Tibial nerve (tissue), 4 donors: ENCODE results near the gene ENO1. TPM values are rescaled to one million over a fixed set of nuclear protein-coding genes. Genes with fewer than 3 reads are reported as not detected.
A peak's percentile ranks its signal among the peaks of the same experiment; 100 is the strongest.
"Not testable (repeated sequence)": the region's sequence is repeated elsewhere in the genome, so short reads cannot be mapped to it uniquely, and the experiment has no call there.

Experiments
- DNase-seq, 2 donors: peaks; one replicate each; pipeline ENCODE4 v3.0.0-alpha.2; 2019; ENCODE audit warnings: low spot score in 2 of 2
- H3K27ac ChIP-seq, 4 donors: fragments of 200-600 bp; sonication (generic) in 3 of 4; one replicate each; pipeline ENCODE4 v1.5.1; 2017 to 2019; ENCODE audit warnings: mild to moderate bottlenecking in 1 of 4
- H3K27me3 ChIP-seq, 2 donors: fragments of 200-600 bp; sonication (generic) in 1 of 2; one replicate each; pipeline versions ENCODE4 v1.5.1 to v1.6.0; 2017 to 2019
- H3K36me3 ChIP-seq, 3 donors: fragments of 200-600 bp; sonication (generic); one replicate each; pipeline ENCODE4 v1.5.1; 2018 to 2019
- H3K4me1 ChIP-seq, 4 donors: fragments of 200-600 bp; sonication (generic) in 3 of 4; one replicate each; pipeline ENCODE4 v1.5.1; 2017 to 2019
- H3K4me3 ChIP-seq, 4 donors: fragments of 200-600 bp; sonication (generic) in 3 of 4; one replicate each; pipeline ENCODE4 v1.5.1; 2017 to 2019; ENCODE audit warnings: mild to moderate bottlenecking in 1 of 4, moderate library complexity in 1 of 4
- H3K9me3 ChIP-seq, 4 donors: fragments of 200-600 bp; sonication (generic) in 3 of 4; one replicate each; pipeline ENCODE4 v1.5.1; 2017 to 2019
- CTCF ChIP-seq, 5 experiments: fragments of 200-600 bp in 3 of 5; fragments of 450-650 bp in 2 of 5; sonication (generic) in 3 of 5; IDR thresholded peaks; one replicate each; pipeline ENCODE4 v1.5.1; 2016 to 2019; ENCODE audit warnings: antibody characterized with exemption in 5 of 5, mild to moderate bottlenecking in 3 of 5, moderate library complexity in 2 of 5
- EP300 ChIP-seq, 2 donors: sonication (generic); formaldehyde crosslinking; IDR thresholded peaks; one replicate each; pipeline ENCODE4 v1.6.1; 2017; ENCODE audit warnings: antibody characterized with exemption in 2 of 2, mild to moderate bottlenecking in 1 of 2
- POLR2A ChIP-seq, 2 donors: fragments of 450-650 bp; IDR thresholded peaks; one replicate each; pipeline ENCODE4 v1.6.1; 2017; ENCODE audit warnings: antibody characterized with exemption in 2 of 2, mild to moderate bottlenecking in 2 of 2, moderate library complexity in 2 of 2
- WGBS, 2 donors: methylation state at CpG; one replicate each; pipeline ENCODE4 v1.1.5; 2018; 5-methylcytosine and 5-hydroxymethylcytosine counted together
- total RNA-seq, 4 donors: library from RNA; depleted of rRNA; stranded (reverse); fragments of >200 nt; gene quantifications; one replicate each; pipeline ENCODE4 v1.1.0, GENCODE V29; 2016

The ENO1 gene
- total RNA-seq, 4 donors from 2014 or later = 373 to 741 (median 459) TPM

- TF ChIP-seq POLR2A (IDR thresholded peaks at IDR 0.05) (no peak), EP300 (IDR thresholded peaks at IDR 0.05) (no peak)
- H3K4me1 ChIP-seq = peaks cover 0 to 26% (median 2%) of the 10 kb centered on the region in 4 donors
- H3K9me3 ChIP-seq = no peaks in the 10 kb centered on the region
- no peaks in the 10 kb centered on the region for H3K27me3 ChIP-seq
- 50 to 53% methylated on average over 7 of the region's 7 CpGs for WGBS, 2 donors
- no peaks in the 10 kb centered on the region for H3K36me3 ChIP-seq
- DNase-seq = no peak
- no peak overlapping the region for H3K4me3 ChIP-seq
- H3K27ac ChIP-seq = no peak overlapping the region
These were observed 33.9 kb downstream of the ENO1 start for GRCh38 chr1:8844501-8845006.

- no peak for DNase-seq
- Histone ChIP-seq H3K36me3 (no peaks in the 10 kb centered on the region), H3K27ac (no peak overlapping the region), H3K4me1 (peaks cover 0 to 11% (median 0%) of the 10 kb centered on the region in 4 donors), H3K9me3 (no peaks in the 10 kb centered on the region), H3K4me3 (no peak overlapping the region), H3K27me3 (no peaks in the 10 kb centered on the region)
- TF ChIP-seq EP300 (IDR thresholded peaks at IDR 0.05) = no peak
- no peak for TF ChIP-seq POLR2A (IDR thresholded peaks at IDR 0.05)
- no peak for TF ChIP-seq CTCF (IDR thresholded peaks at IDR 0.05)
- 84 to 87% methylated on average over 3 of the region's 3 CpGs for WGBS, 2 donors
These were observed 37.1 kb downstream of the ENO1 start for GRCh38 chr1:8841395-8841794.

- WGBS, 2 donors = 91% methylated on average over 7 of the region's 7 CpGs
- no peak for TF ChIP-seq CTCF (IDR thresholded peaks at IDR 0.05)
- no peak for TF ChIP-seq EP300 (IDR thresholded peaks at IDR 0.05)
- no peak for TF ChIP-seq POLR2A (IDR thresholded peaks at IDR 0.05)
- Histone ChIP-seq H3K9me3 (no peaks in the 10 kb centered on the region), H3K36me3 (no peaks in the 10 kb centered on the region), H3K4me1 (peaks cover 0 to 19% (median 0%) of the 10 kb centered on the region in 4 donors), H3K27me3 (no peaks in the 10 kb centered on the region), H3K27ac (no peak overlapping the region), H3K4me3 (no peak overlapping the region)
- no peak for DNase-seq
These were observed 38.5 kb downstream of the ENO1 start for GRCh38 chr1:8839990-8840389.

- Histone ChIP-seq H3K4me1 (peaks cover 0 to 15% (median 0%) of the 10 kb centered on the region in 4 donors), H3K4me3 (peak overlapping the region in 1 of 4 donors; percentile 13), H3K36me3 (no peaks in the 10 kb centered on the region), H3K27me3 (no peaks in the 10 kb centered on the region), H3K27ac (peak overlapping the region in 1 of 4 donors; percentile 39), H3K9me3 (no peaks in the 10 kb centered on the region)
- WGBS, 2 donors = 28 to 41% methylated on average over 14 of the region's 14 CpGs
- DNase-seq = no peak
- TF ChIP-seq POLR2A (IDR thresholded peaks at IDR 0.05) = no peak
These were observed 42.4 kb downstream of the ENO1 start for GRCh38 chr1:8835941-8836643.

GRCh38 chr1:8831340-8831739 is 47.1 kb downstream of the ENO1 start:
- peaks cover 0 to 14% (median 0%) of the 10 kb centered on the region in 4 donors for H3K4me1 ChIP-seq
- no peak overlapping the region for H3K4me3 ChIP-seq
- peak in 1 of 5 experiments; percentile 12 for TF ChIP-seq CTCF (IDR thresholded peaks at IDR 0.05)
- no peak for TF ChIP-seq EP300 (IDR thresholded peaks at IDR 0.05)
- TF ChIP-seq POLR2A (IDR thresholded peaks at IDR 0.05) = no peak
- H3K27me3 ChIP-seq = no peaks in the 10 kb centered on the region
- DNase-seq = no peak
- no peaks in the 10 kb centered on the region for H3K9me3 ChIP-seq
- WGBS, 2 donors = 60 to 63% methylated on average over 4 of the region's 4 CpGs
- no peaks in the 10 kb centered on the region for H3K36me3 ChIP-seq
- no peak overlapping the region for H3K27ac ChIP-seq

GRCh38 chr1:8830732-8831131 is 47.8 kb downstream of the ENO1 start:
- 88 to 93% methylated on average over 10 of the region's 10 CpGs for WGBS, 2 donors
- peaks cover 0 to 14% (median 0%) of the 10 kb centered on the region in 4 donors for H3K4me1 ChIP-seq
- H3K27ac ChIP-seq, H3K27me3 ChIP-seq, DNase-seq, H3K36me3 ChIP-seq, H3K4me3 ChIP-seq, H3K9me3 ChIP-seq: not testable (repeated sequence)
